Prostate gland (tissue), 2 donors: ENCODE data around the gene SPON1. TPM values are rescaled to one million over a fixed set of nuclear protein-coding genes. Genes with fewer than 3 reads are reported as not detected.

Source experiments
- DNase-seq: peaks from one replicate; pipeline ENCODE4 v3.0.0-alpha.2; 2019; ENCODE audit warnings: low spot score
- H3K27ac ChIP-seq, 2 donors: fragments of 200-600 bp; sonication (generic); 2 replicates each; pipeline ENCODE4 v1.5.1; 2017 to 2019
- H3K27me3 ChIP-seq: fragments of 200-600 bp; sonication (generic); replicated peaks from 2 replicates; pipeline ENCODE4 v1.5.1; 2019; ENCODE audit not compliant: insufficient read depth
- H3K36me3 ChIP-seq, 2 donors: fragments of 200-600 bp; sonication (generic); 1 replicate in 1 of 2; 2 replicates in 1 of 2; pipeline versions ENCODE4 v1.5.1 to v1.8.1; 2017 to 2019
- H3K4me1 ChIP-seq: fragments of 200-600 bp; sonication (generic); replicated peaks from 2 replicates; pipeline ENCODE4 v1.5.1; 2019
- H3K4me3 ChIP-seq, 2 donors: fragments of 200-600 bp; sonication (generic); 2 replicates each; pipeline ENCODE4 v1.5.1; 2017 to 2019
- H3K9me3 ChIP-seq: fragments of 200-600 bp; sonication (generic); 2 replicates; pipeline ENCODE4 v1.5.1; 2017
- POLR2A ChIP-seq: fragments of 450-650 bp; IDR thresholded peaks from one replicate; pipeline ENCODE4 v1.6.1; 2016; ENCODE audit warnings: antibody characterized with exemption, mild to moderate bottlenecking
- POLR2AphosphoS5 ChIP-seq: sonication (generic); formaldehyde crosslinking; IDR thresholded peaks from one replicate; pipeline ENCODE4 v1.6.1; 2017; ENCODE audit warnings: antibody characterized with exemption
- WGBS: methylation state at CpG from one replicate; pipeline ENCODE4 v1.1.5; 2018; 5-methylcytosine and 5-hydroxymethylcytosine counted together
- intact Hi-C: fragments of 100-400 bp; cut with DNase I; formaldehyde crosslinking; loops from one replicate; pipeline ENCODE4 v1.14.2; 2022
- total RNA-seq, 2 donors: library from RNA; depleted of rRNA; stranded (reverse); fragments of >200 nt; gene quantifications; one replicate each; pipeline ENCODE4 v1.1.0, GENCODE V29; 2016
- TF ChIP-seq, protein P1 (sequence below), 4 experiments: fragments of 200-600 bp in 2 of 4; fragments of 450-650 bp in 2 of 4; sonication (generic) in 2 of 4; IDR thresholded peaks; 1 replicate in 3 of 4; 2 replicates in 1 of 4; pipeline ENCODE4 v1.5.1; 2016 to 2019; ENCODE audit warnings: antibody characterized with exemption in 4 of 4, mild to moderate bottlenecking in 2 of 4, moderate library complexity in 2 of 4

The SPON1 gene
- total RNA-seq, 2 donors from 2014 or later: 13.7 to 28.2 TPM

DNA sequence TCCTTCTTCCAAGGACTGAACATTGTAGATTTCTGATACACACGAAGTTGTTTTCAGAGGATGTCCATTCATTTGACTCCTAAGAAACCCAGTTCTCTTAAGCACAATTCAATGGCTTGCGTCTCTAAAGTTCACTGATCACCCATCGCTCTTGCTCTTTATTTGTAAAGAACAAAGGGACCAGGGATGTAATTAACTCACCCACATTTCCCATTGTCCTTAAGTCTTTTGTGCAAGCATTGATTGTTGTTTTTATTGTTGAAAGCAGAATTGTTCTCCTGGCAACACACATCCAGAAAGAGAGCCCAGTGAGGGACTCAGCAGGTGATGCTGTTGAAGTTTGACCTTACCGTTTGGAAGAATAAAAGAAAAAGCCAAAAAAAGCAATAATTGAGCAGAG is 59.2 kb downstream of the SPON1 start:
- intact Hi-C loops: no loop called here
- Histone ChIP-seq H3K9me3 (no peaks in the 10 kb centered on the region), H3K4me1 (no peaks in the 10 kb centered on the region), H3K27me3 (no peaks in the 10 kb centered on the region), H3K4me3 (no peak overlapping the region), H3K36me3 (no peaks in the 10 kb centered on the region), H3K27ac (no peak overlapping the region)
- DNase-seq: no peak
- WGBS: 82% methylated on average over 4 of the region's 4 CpGs
- TF ChIP-seq POLR2A (no peak), POLR2AphosphoS5 (no peak)
- TF ChIP-seq, protein P1, sequence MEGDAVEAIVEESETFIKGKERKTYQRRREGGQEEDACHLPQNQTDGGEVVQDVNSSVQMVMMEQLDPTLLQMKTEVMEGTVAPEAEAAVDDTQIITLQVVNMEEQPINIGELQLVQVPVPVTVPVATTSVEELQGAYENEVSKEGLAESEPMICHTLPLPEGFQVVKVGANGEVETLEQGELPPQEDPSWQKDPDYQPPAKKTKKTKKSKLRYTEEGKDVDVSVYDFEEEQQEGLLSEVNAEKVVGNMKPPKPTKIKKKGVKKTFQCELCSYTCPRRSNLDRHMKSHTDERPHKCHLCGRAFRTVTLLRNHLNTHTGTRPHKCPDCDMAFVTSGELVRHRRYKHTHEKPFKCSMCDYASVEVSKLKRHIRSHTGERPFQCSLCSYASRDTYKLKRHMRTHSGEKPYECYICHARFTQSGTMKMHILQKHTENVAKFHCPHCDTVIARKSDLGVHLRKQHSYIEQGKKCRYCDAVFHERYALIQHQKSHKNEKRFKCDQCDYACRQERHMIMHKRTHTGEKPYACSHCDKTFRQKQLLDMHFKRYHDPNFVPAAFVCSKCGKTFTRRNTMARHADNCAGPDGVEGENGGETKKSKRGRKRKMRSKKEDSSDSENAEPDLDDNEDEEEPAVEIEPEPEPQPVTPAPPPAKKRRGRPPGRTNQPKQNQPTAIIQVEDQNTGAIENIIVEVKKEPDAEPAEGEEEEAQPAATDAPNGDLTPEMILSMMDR (IDR thresholded peaks at IDR 0.05): no peak

DNA sequence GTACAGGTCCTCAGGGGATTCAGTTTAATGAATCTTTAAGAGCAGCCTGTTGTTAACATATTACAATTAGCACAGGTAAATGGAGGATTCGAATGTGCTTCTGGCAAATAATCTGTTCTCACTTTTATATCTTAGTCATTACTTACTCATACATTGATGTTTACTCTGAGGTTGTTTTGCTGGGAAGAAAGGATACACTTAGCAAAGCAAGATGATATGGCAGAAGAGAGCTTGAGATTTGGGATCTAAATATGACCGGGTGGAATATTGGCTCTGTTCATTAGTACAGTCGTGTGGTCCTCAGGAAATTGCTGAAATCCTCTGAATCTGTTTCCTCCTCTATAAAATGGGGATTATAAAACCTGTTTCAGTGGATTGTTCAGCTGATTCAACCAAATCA is 59.7 kb downstream of the SPON1 start:
- Histone ChIP-seq H3K36me3 (no peaks in the 10 kb centered on the region), H3K27ac (no peak overlapping the region), H3K4me1 (no peaks in the 10 kb centered on the region), H3K27me3 (no peaks in the 10 kb centered on the region), H3K9me3 (no peaks in the 10 kb centered on the region), H3K4me3 (no peak overlapping the region)
- WGBS: 60% methylated on average over 3 of the region's 3 CpGs
- TF ChIP-seq, protein P1 (IDR thresholded peaks at IDR 0.05): no peak
- TF ChIP-seq POLR2A (no peak), POLR2AphosphoS5 (no peak)
- intact Hi-C loops: no loop called here
- DNase-seq: no peak

DNA sequence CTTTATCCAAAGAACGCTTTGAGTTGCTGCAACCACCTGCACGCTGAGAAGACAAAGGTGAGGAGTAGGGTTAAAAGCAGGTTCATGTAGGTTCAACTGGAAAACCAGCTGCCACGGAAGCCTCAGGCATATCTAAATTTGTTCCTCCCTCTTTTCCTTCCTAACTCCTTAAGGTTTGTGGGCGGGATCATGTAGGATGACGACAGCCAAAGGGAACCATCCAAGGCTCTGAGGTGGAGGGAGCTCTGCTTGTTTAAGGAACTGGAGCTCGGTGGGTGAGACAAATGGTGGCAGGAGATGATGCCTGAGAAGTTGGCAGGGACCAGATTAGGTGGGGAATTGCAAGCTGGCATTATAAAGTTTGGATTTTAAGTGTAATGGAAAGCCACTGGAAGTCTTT is 60.3 kb downstream of the SPON1 start:
- Histone ChIP-seq H3K27me3 (no peaks in the 10 kb centered on the region), H3K36me3 (no peaks in the 10 kb centered on the region), H3K4me3 (no peak overlapping the region), H3K27ac (no peak overlapping the region), H3K9me3 (no peaks in the 10 kb centered on the region), H3K4me1 (no peaks in the 10 kb centered on the region)
- TF ChIP-seq, protein P1 (IDR thresholded peaks at IDR 0.05): no peak
- TF ChIP-seq POLR2A: no peak
- no peak for TF ChIP-seq POLR2AphosphoS5
- DNase-seq: no peak
- 69% methylated on average over 6 of the region's 6 CpGs for WGBS
- intact Hi-C loops: no loop called here

DNA sequence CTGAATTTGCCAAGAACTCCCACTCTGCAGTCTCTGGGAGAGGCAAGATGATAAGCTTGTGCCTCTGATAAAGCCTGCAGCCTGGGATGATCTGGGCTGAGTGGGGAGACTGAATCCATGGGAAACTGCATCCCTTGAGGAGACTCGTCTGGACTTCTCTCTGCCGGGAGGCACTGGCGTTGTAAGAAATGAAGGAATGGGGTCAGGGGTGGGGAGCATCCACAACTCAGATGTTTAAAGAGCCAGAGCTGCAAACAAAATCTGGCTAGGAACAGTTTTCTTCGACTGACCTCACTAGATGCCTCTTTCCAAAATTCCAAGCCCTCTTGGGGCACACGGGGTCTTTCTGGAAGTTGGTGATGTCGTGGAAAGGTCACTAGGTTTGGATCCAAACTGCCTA is 64.4 kb downstream of the SPON1 start:
- no peaks in the 10 kb centered on the region for H3K36me3 ChIP-seq
- intact Hi-C loops: no loop called here
- no peak overlapping the region for H3K4me3 ChIP-seq
- 51% methylated on average over 6 of the region's 6 CpGs for WGBS
- no peak for TF ChIP-seq POLR2A
- TF ChIP-seq, protein P1 (IDR thresholded peaks at IDR 0.05): no peak
- TF ChIP-seq POLR2AphosphoS5: no peak
- no peaks in the 10 kb centered on the region for H3K4me1 ChIP-seq
- DNase-seq: no peak
- H3K9me3 ChIP-seq: no peaks in the 10 kb centered on the region
- H3K27ac ChIP-seq: no peak overlapping the region
- H3K27me3 ChIP-seq: no peaks in the 10 kb centered on the region

DNA sequence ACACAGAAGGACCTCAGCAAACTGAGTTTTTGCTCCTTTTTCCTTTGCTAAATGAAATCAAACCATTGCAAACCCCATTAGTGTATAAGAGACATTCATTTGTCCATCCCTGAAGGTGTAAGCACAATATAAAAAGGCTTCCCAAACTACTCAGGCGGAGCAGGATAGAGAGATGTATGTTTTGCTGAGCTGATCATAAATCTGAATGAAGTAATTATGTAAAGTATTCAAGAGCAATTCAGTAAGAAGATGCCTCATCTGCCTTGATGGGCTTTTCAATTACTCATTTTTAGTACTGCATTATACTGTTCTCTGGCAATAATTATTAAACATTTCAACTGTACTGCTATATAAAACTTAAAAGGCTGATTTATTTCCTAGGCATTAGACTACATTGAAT is 65.0 kb downstream of the SPON1 start:
- TF ChIP-seq POLR2AphosphoS5 (no peak), POLR2A (no peak)
- TF ChIP-seq, protein P1 (IDR thresholded peaks at IDR 0.05): no peak

More for the DNA sequence above, 65.0 kb downstream of the SPON1 start:
- WGBS: 100% methylated on average over 1 of the region's 1 CpG
- H3K4me3 ChIP-seq: no peak overlapping the region
- no peak overlapping the region for H3K27ac ChIP-seq
- intact Hi-C loops: no loop called here
- no peaks in the 10 kb centered on the region for H3K36me3 ChIP-seq
- no peak for DNase-seq
- H3K27me3 ChIP-seq: no peaks in the 10 kb centered on the region
- no peaks in the 10 kb centered on the region for H3K9me3 ChIP-seq
- H3K4me1 ChIP-seq: no peaks in the 10 kb centered on the region
